KOPT-K1 (cell line): ENCODE data around the gene KCNS3.

Experiments used
- H3K27ac ChIP-seq: fragments of 200-600 bp; sonication (generic); 2 replicates; pipeline ENCODE4 v1.5.1; 2016; ENCODE audit warnings: antibody characterized with exemption, mild to moderate bottlenecking, low read depth, low read length; ENCODE audit not compliant: poor library complexity, severe bottlenecking
- H3K36me3 ChIP-seq: fragments of 200-600 bp; sonication (generic); 2 replicates; pipeline ENCODE4 v1.5.1; 2017; ENCODE audit warnings: antibody characterized with exemption, mild to moderate bottlenecking, low read length, moderate library complexity; ENCODE audit not compliant: insufficient read depth
- H3K9me3 ChIP-seq: fragments of 200-600 bp; sonication (generic); 2 replicates; pipeline ENCODE4 v1.5.1; 2017; ENCODE audit warnings: antibody characterized with exemption, low read length, mild to moderate bottlenecking; ENCODE audit not compliant: insufficient read depth, poor library complexity, severe bottlenecking

The KCNS3 gene

GRCh38 chr2:17979707-17980106 lies 101.2 kb downstream of the KCNS3 start:
- H3K9me3 ChIP-seq = no peaks in the 10 kb centered on the region
- no peaks in the 10 kb centered on the region for H3K36me3 ChIP-seq
- no peak overlapping the region for H3K27ac ChIP-seq

GRCh38 chr2:17981936-17982335 lies 103.5 kb downstream of the KCNS3 start:
- Histone ChIP-seq H3K27ac (no peak overlapping the region), H3K9me3 (no peaks in the 10 kb centered on the region), H3K36me3 (no peaks in the 10 kb centered on the region)
